ENCODE measurements around the gene DNAH7.

- TF ChIP-seq EZH2 (IDR thresholded peaks at IDR 0.05; ENCODE audit: insufficient read depth, low read length) (no peak), CTCF (IDR thresholded peaks at IDR 0.05; ENCODE audit: insufficient read depth, low read depth, low read length) (no peak)
Observed at GRCh38 chr2:195879153-195879552, 189.5 kb downstream of the DNAH7 start.
